MCF 10A (cell line): ENCODE measurements around the gene IFFO2. TPM values are rescaled to one million over a fixed set of nuclear protein-coding genes. Genes with fewer than 3 reads are reported as not detected.

ENCODE experiments used
- BruUV-seq: library from RNA; stranded (reverse); fragments of 400-500 nt; replicated peaks from 2 replicates; lab custom pipeline; 2021; lab: Mats Ljungman, UMichigan
- CTCF ChIA-PET: fragments of 300-600 bp; sonication (Branson Sonifier 250); formaldehyde crosslinking; extraction: SDS; loops from one replicate; lab custom pipeline; 2021; ENCODE audit warnings: antibody characterized with exemption, inconsistent platforms; lab: Yijun Ruan, JAX
- POLR2A ChIA-PET: fragments of 300-600, 350-650 bp; sonication (Branson Sonifier 250); formaldehyde crosslinking; extraction: SDS; loops from one replicate; lab custom pipeline; 2020; ENCODE audit warnings: antibody characterized with exemption, inconsistent platforms; lab: Yijun Ruan, JAX
- DNase-seq: peaks from one replicate; pipeline ENCODE4 v3.0.0-alpha.2; 2018; ENCODE audit not compliant: unreplicated experiment
- H3K27ac Mint-ChIP-seq: one replicate; pipeline ENCODE4 v1.8.0; 2022; ENCODE audit warnings: mild to moderate bottlenecking, low read depth, mixed read lengths; ENCODE audit not compliant: unreplicated experiment
- H3K27me3 Mint-ChIP-seq: one replicate; pipeline ENCODE4 v1.8.0; 2022; ENCODE audit warnings: mixed read lengths; ENCODE audit not compliant: insufficient read depth, unreplicated experiment
- H3K36me3 Mint-ChIP-seq: one replicate; pipeline ENCODE4 v1.8.0; 2022; ENCODE audit warnings: mild to moderate bottlenecking, moderate library complexity, mixed read lengths; ENCODE audit not compliant: insufficient read depth, unreplicated experiment
- H3K4me1 Mint-ChIP-seq: one replicate; pipeline ENCODE4 v1.8.0; 2022; ENCODE audit warnings: mixed read lengths; ENCODE audit not compliant: insufficient read depth, unreplicated experiment
- H3K4me3 Mint-ChIP-seq: one replicate; pipeline ENCODE4 v1.8.0; 2022; ENCODE audit warnings: mild to moderate bottlenecking, moderate library complexity, mixed read lengths; ENCODE audit not compliant: unreplicated experiment
- H3K9me3 Mint-ChIP-seq: one replicate; pipeline ENCODE4 v1.8.0; 2022; ENCODE audit warnings: mixed read lengths; ENCODE audit not compliant: unreplicated experiment
- CTCF ChIP-seq: fragments of 200-600 bp; IDR thresholded peaks from one replicate; pipeline ENCODE4 v1.8.0; 2022; ENCODE audit warnings: antibody characterized with exemption, mild to moderate bottlenecking; ENCODE audit not compliant: unreplicated experiment
- intact Hi-C: fragments of 100-400 bp; cut with micrococcal nuclease; formaldehyde crosslinking; loops from 2 replicates; pipeline ENCODE4 v1.14.1; 2022
- total RNA-seq: library from RNA; stranded (reverse); gene quantifications from 2 replicates; pipeline ENCODE4 v1.2.3, GENCODE V29; 2022

IFFO2 gene
- total RNA-seq, 1 experiment from 2014 or later, result 21.0 TPM

- H3K4me1 Mint-ChIP-seq, result peaks cover 9% of the 10 kb centered on the region
- H3K9me3 Mint-ChIP-seq, result no peaks in the 10 kb centered on the region
- TF ChIP-seq CTCF, result no peak
- BruUV-seq, result no TSS peak
- H3K4me3 Mint-ChIP-seq, result no peak overlapping the region
- no peaks in the 10 kb centered on the region for H3K36me3 Mint-ChIP-seq
- ChIA-PET POLR2A (interaction anchor here (0.6 to 2.2 kb wide), 8 partner anchors 8 to 260 kb away, joined by 3 to 6 read pairs (median 4); partner anchors contain the start of gene IFFO2), CTCF (interaction anchor here (0.6 to 1.1 kb wide), 4 partner anchors 50 to 1235 kb away, joined by 3 to 4 read pairs (median 3); no protein-coding TSS in a partner anchor)
- H3K27me3 Mint-ChIP-seq, result no peaks in the 10 kb centered on the region
- DNase-seq, result no peak
- intact Hi-C loops, result loop anchor here (5.0 kb wide), 1 partner anchor 127 kb away; no protein-coding TSS in a partner anchor
- H3K27ac Mint-ChIP-seq, result no peak overlapping the region
Observed at GRCh38 chr1:18970358-18970757, 13.9 kb upstream of the IFFO2 start.

GRCh38 chr1:18967066-18967690, 10.7 kb upstream of the IFFO2 start:
- no peak for DNase-seq
- ChIA-PET CTCF (interaction anchor here (0.6 to 1.5 kb wide), 6 partner anchors 18 to 131 kb away, joined by 3 to 5 read pairs (median 4); no protein-coding TSS in a partner anchor), POLR2A (interaction anchor here (1.4 to 4.1 kb wide), 2 partner anchors 12 to 108 kb away, joined by 4 to 42 read pairs; partner anchors contain the start of gene IFFO2)
- Mint-ChIP-seq H3K4me1 (peaks cover 27% of the 10 kb centered on the region), H3K4me3 (no peak overlapping the region), H3K36me3 (no peaks in the 10 kb centered on the region), H3K27ac (no peak overlapping the region), H3K27me3 (no peaks in the 10 kb centered on the region), H3K9me3 (no peaks in the 10 kb centered on the region)
- no peak for TF ChIP-seq CTCF
- intact Hi-C loops, result no loop called here
- BruUV-seq, result no TSS peak

GRCh38 chr1:18965206-18966173, 9.0 kb upstream of the IFFO2 start:
- intact Hi-C loops, result no loop called here
- Mint-ChIP-seq H3K27ac (no peak overlapping the region), H3K27me3 (peaks cover 4% of the 10 kb centered on the region), H3K4me1 (peaks cover 32% of the 10 kb centered on the region), H3K36me3 (no peaks in the 10 kb centered on the region), H3K9me3 (no peaks in the 10 kb centered on the region), H3K4me3 (no peak overlapping the region)
- peak; percentile 73 for DNase-seq
- BruUV-seq, result no TSS peak
- ChIA-PET CTCF (interaction anchor here (0.7 to 1.5 kb wide), 9 partner anchors 8 to 384 kb away, joined by 3 to 7 read pairs (median 4); partner anchors contain the start of gene ALDH4A1), POLR2A (interaction anchor here (0.7 to 4.1 kb wide), 10 partner anchors 11 to 108 kb away, joined by 3 to 42 read pairs (median 4); partner anchors contain the start of genes ALDH4A1 and IFFO2)
- TF ChIP-seq CTCF, result no peak
